Ureter (tissue), 1 donor: ENCODE measurements around the gene RNF186. TPM values are rescaled to one million over a fixed set of nuclear protein-coding genes. Genes with fewer than 3 reads are reported as not detected.
"Not testable (repeated sequence)": the region's sequence is repeated elsewhere in the genome, so short reads cannot be mapped to it uniquely, and the experiment has no call there.

Experiments used
- DNase-seq: peaks from one replicate; pipeline ENCODE4 v3.0.0-alpha.2; 2020; ENCODE audit warnings: low spot score
- total RNA-seq: library from RNA; stranded (reverse); gene quantifications from one replicate; pipeline ENCODE4 v1.2.4, GENCODE V29; 2023
- donor health status: DM: yes; HTN: yes; CAD: no.

Gene RNF186
- total RNA-seq, 1 donor from 2014 or later = not detected

- no peak for DNase-seq
Measured at GRCh38 chr1:19824541-19824940, 9.5 kb upstream of the RNF186 start.

- DNase-seq = no peak
Measured at GRCh38 chr1:19824036-19824435, 9.0 kb upstream of the RNF186 start.

GRCh38 chr1:19819701-19820100 lies 4.6 kb upstream of the RNF186 start:
- no peak for DNase-seq

- DNase-seq = no peak
Measured at GRCh38 chr1:19818324-19818723, 3.2 kb upstream of the RNF186 start.

- no peak for DNase-seq
Measured at GRCh38 chr1:19817160-19817559, 2.1 kb upstream of the RNF186 start.

GRCh38 chr1:19816737-19817086 lies 1.6 kb upstream of the RNF186 start:
- DNase-seq = not testable (repeated sequence)

GRCh38 chr1:19815801-19816736 lies 986 bp upstream of the RNF186 start:
- no peak for DNase-seq

- no peak for DNase-seq
Measured at GRCh38 chr1:19814244-19814661, 830 bp downstream of the RNF186 start.

- DNase-seq = no peak
Measured at GRCh38 chr1:19813643-19813960, 1.5 kb downstream of the RNF186 start.

- no peak for DNase-seq
Measured at GRCh38 chr1:19812875-19813642, 2.0 kb downstream of the RNF186 start.

GRCh38 chr1:19811206-19811851 lies 3.8 kb downstream of the RNF186 start:
- DNase-seq = no peak

- DNase-seq = no peak
Measured at GRCh38 chr1:19809044-19809750, 5.9 kb downstream of the RNF186 start.

- DNase-seq = no peak
Measured at GRCh38 chr1:19808351-19808750, 6.7 kb downstream of the RNF186 start.

GRCh38 chr1:19804831-19805251 lies 10.2 kb downstream of the RNF186 start:
- no peak for DNase-seq

GRCh38 chr1:19802269-19802668 lies 12.8 kb downstream of the RNF186 start:
- DNase-seq = no peak

GRCh38 chr1:19800076-19800804 lies 14.8 kb downstream of the RNF186 start:
- DNase-seq = peak; percentile 58

- DNase-seq = peak; percentile 73
Measured at GRCh38 chr1:19799230-19800075, 15.6 kb downstream of the RNF186 start, which contains the start of gene TMCO4. Gene TMCO4 (minus strand): TSS chr1:19799916. CDS start chr1:19780758, 19,158 bp downstream.

- DNase-seq = no peak
Measured at GRCh38 chr1:19798486-19799229, 16.4 kb downstream of the RNF186 start.

- no peak for DNase-seq
Measured at GRCh38 chr1:19797827-19798226, 17.3 kb downstream of the RNF186 start.
